ENCODE results near the gene BMP2K.
"Not testable (repeated sequence)": the region's sequence is repeated elsewhere in the genome, so short reads cannot be mapped to it uniquely, and the experiment has no call there.

Gene BMP2K

DNA sequence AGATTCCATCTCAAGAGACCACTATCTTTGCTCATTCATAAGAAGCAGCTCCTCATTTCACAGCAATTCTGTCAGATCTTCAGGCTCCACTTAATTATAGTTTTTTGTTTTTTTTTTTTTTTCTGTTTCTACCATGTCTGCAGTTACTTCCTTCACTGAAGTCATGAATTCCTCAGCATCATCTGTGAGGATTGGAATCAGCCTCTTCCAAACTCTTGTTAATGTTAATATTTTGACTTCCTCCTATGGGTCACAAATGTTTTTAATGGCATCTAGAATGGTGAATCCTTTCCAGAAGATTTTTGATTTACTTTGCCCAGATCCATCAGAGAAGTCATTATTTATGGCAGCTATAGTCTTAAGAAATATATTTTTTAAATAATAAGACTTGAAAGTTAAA, 53.1 kb downstream of the BMP2K start:
- DNase-seq (ENCODE audit: insufficient read length, low spot score), result no peak
- TF ChIP-seq POLR2AphosphoS5 (IDR thresholded peaks at IDR 0.05; ENCODE audit: low read depth, low read length), result no peak
- FAIRE-seq, result no peak

DNA sequence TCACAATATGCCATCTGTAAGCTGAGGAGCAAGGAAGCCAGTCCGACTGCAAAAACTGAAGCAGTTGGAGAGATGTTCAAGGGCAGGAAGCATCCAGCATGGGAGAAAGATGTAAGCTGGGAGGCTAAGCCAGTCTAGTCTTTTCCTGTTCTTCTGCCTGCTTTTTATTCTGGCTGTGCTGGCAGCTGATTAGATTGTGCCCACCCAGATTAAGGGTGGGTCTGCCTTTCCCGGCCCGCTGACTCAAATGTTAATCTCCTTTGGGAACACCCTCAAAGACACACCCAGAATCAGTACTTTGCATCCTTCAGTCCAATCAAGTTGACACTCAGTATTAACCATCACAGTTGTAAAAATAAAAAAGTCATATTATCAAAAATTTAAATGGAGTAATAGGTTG, 63.5 kb downstream of the BMP2K start:
- not testable (repeated sequence) for DNase-seq (ENCODE audit: insufficient read length, low spot score); FAIRE-seq

DNA sequence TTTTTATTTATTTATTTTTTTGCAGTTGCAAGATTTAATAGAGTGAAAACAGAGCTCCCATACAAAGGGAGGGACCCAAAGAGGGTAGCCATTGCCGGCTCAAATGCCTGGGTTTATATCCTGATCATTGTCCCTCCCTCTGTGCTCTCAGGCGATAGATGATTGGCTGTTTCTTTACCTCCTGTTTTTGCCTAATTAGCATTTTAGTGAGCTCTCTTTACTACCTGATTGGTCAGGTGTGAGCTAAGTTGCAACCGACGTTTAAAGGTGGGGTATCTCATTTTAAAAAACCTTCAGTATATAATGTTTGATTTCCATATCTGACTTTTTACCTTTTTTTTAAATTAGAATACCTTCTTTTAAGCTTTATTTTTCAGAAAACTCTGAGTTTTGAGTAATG, 64.1 kb downstream of the BMP2K start:
- FAIRE-seq; DNase-seq (ENCODE audit: insufficient read length, low spot score): not testable (repeated sequence)

DNA sequence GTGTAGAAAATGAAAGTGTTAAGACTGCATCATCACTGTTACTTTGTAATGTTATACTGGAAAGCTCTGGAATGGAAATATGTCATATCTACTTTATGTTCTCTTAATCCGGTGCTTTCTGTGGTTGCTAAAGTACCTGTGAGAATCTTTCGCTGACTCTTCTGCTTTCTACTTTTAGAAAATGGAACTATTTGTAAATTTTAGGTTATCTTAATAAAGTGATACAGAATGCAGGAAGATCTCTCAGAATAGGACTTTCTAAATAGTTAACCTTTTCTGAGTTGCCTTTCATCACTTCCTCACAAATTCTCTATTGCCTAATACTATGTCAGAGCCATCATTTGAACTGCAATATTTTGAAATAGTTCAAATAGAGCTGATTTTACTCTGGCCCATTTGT, 69.3 kb downstream of the BMP2K start:
- TF ChIP-seq POU2F2 (IDR thresholded peaks at IDR 0.05; ENCODE audit: low read depth, low read length) (no peak), SPI1 (IDR thresholded peaks at IDR 0.05; ENCODE audit: low read depth, low read length) (peak; percentile 34; the same call in 1 of the 2 replicates), TAF1 (IDR thresholded peaks at IDR 0.05; ENCODE audit: low read depth, low read length) (no peak), POLR2AphosphoS5 (IDR thresholded peaks at IDR 0.05; ENCODE audit: low read depth, low read length) (no peak), PAX5 (IDR thresholded peaks at IDR 0.05; ENCODE audit: insufficient read depth, low read length, severe bottlenecking) (no peak), POLR2A (IDR thresholded peaks at IDR 0.05; ENCODE audit: low read depth, low read length) (no peak)
- DNase-seq (ENCODE audit: insufficient read length, low spot score) (no peak), FAIRE-seq (peak; percentile 28)

DNA sequence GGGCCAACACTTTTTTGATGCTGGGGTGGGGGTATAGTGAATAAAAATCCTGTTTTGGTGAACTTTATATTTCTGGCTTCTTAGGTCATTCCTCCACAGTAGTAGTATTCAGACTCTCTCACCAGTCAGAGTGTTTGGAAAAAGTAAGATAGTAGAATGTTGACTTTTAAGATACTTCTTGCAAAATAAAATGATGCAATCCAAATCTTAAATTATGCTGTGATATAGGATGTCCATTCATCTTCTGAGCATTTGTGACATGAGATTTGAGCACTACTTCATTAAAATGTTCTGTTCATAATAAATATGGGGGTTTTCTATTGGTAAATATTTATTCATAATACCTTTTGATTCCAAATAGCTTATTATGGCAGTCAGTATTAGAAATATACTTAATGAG, 70.1 kb downstream of the BMP2K start:
- no peak for FAIRE-seq
- TF ChIP-seq POU2F2 (IDR thresholded peaks at IDR 0.05; ENCODE audit: low read depth, low read length) (no peak), PAX5 (IDR thresholded peaks at IDR 0.05; ENCODE audit: insufficient read depth, low read length, severe bottlenecking) (no peak), POLR2AphosphoS5 (IDR thresholded peaks at IDR 0.05; ENCODE audit: low read depth, low read length) (no peak), SPI1 (IDR thresholded peaks at IDR 0.05; ENCODE audit: low read depth, low read length) (no peak), TAF1 (IDR thresholded peaks at IDR 0.05; ENCODE audit: low read depth, low read length) (no peak), POLR2A (IDR thresholded peaks at IDR 0.05; ENCODE audit: low read depth, low read length) (no peak)
- no peak for DNase-seq (ENCODE audit: insufficient read length, low spot score)

DNA sequence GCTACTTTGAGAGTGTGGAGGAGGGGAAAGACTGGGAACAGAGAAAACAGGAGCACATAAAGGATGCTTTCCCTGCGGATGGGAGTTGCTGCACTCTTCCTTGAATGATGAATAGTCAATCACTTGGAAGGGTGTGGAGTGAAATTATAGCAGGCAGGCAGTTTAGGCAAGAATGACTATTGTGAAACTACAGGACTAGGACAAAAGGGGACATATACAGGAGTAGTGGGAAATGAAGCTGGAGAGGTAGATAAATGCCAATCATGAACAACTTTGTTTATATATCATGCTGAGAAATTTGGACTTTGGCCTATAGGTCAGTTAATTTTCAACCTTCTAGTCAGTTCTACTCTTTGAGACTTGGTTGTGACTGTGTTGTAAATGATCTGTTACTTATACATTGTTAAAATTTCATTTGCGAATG, 86.2 kb downstream of the BMP2K start:
- DNase-seq (ENCODE audit: insufficient read length, low spot score) (no peak), FAIRE-seq (peak; percentile 67)
- TF ChIP-seq PAX5 (IDR thresholded peaks at IDR 0.05; ENCODE audit: insufficient read depth, low read length, severe bottlenecking) (no peak), POLR2A (IDR thresholded peaks at IDR 0.05; ENCODE audit: low read depth, low read length) (no peak), SPI1 (IDR thresholded peaks at IDR 0.05; ENCODE audit: low read depth, low read length) (no peak), TAF1 (IDR thresholded peaks at IDR 0.05; ENCODE audit: low read depth, low read length) (no peak), POLR2AphosphoS5 (IDR thresholded peaks at IDR 0.05; ENCODE audit: low read depth, low read length) (no peak), POU2F2 (IDR thresholded peaks at IDR 0.05; ENCODE audit: low read depth, low read length) (no peak)

DNA sequence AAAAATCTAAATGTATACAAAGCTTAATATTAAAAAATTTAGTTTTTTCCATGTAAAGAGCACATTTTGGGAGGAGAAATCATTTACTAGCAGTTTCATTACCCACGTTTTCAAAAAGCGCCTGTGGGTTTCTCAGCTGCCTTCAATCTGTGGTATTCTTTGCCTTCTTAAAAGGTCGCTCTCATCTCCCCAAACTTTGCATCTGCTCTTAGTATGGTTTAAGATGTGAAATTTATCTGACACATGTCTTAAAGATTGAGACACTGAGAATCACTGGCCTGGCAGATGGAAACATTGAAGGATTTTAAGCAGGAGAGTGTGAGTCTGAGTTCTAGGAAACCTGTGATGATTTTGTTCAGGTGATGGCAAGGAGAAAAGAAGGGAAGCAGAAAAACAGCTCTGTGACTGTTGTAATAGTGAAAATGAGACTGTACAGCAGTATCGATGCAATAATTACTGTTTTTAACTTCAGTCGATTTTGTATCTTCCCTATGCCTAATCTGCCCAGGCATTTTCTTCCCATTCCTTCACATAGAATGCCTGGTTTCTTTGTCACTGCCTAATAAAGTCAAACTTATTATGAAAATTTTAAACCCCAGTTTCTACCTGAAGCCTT, 87.2 kb downstream of the BMP2K start:
- DNase-seq (ENCODE audit: insufficient read length, low spot score), result no peak
- FAIRE-seq, result peak; percentile 67
- no peak for TF ChIP-seq POLR2AphosphoS5 (IDR thresholded peaks at IDR 0.05; ENCODE audit: low read depth, low read length)
- no peak for TF ChIP-seq TAF1 (IDR thresholded peaks at IDR 0.05; ENCODE audit: low read depth, low read length)
- TF ChIP-seq PAX5 (IDR thresholded peaks at IDR 0.05; ENCODE audit: insufficient read depth, low read length, severe bottlenecking), result no peak
- TF ChIP-seq POLR2A (IDR thresholded peaks at IDR 0.05; ENCODE audit: low read depth, low read length), result no peak
- no peak for TF ChIP-seq POU2F2 (IDR thresholded peaks at IDR 0.05; ENCODE audit: low read depth, low read length)
- TF ChIP-seq SPI1 (IDR thresholded peaks at IDR 0.05; ENCODE audit: low read depth, low read length), result no peak

DNA sequence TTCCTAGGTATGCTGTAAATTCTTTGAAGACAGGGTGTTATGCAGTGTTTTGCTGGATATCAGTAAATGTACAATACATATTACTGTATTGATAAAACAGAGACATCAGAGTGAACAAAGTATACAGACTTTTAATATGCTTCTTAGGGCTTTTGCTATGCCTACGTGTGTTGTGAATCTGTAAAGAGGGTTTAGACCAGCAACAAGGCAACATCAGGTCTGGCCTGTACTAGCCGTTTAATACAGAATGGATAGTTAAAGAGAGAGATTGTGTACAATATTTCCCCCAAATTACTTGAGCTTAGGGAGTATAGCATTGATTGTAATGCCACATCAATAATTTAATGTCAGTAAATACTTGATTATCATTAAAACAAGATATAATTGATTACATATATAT, 87.8 kb downstream of the BMP2K start:
- FAIRE-seq, result no peak
- DNase-seq (ENCODE audit: insufficient read length, low spot score), result no peak
- no peak for TF ChIP-seq SPI1 (IDR thresholded peaks at IDR 0.05; ENCODE audit: low read depth, low read length)
- no peak for TF ChIP-seq POLR2A (IDR thresholded peaks at IDR 0.05; ENCODE audit: low read depth, low read length)
- no peak for TF ChIP-seq POU2F2 (IDR thresholded peaks at IDR 0.05; ENCODE audit: low read depth, low read length)
- TF ChIP-seq PAX5 (IDR thresholded peaks at IDR 0.05; ENCODE audit: insufficient read depth, low read length, severe bottlenecking), result no peak
- TF ChIP-seq POLR2AphosphoS5 (IDR thresholded peaks at IDR 0.05; ENCODE audit: low read depth, low read length), result no peak
- TF ChIP-seq TAF1 (IDR thresholded peaks at IDR 0.05; ENCODE audit: low read depth, low read length), result no peak

DNA sequence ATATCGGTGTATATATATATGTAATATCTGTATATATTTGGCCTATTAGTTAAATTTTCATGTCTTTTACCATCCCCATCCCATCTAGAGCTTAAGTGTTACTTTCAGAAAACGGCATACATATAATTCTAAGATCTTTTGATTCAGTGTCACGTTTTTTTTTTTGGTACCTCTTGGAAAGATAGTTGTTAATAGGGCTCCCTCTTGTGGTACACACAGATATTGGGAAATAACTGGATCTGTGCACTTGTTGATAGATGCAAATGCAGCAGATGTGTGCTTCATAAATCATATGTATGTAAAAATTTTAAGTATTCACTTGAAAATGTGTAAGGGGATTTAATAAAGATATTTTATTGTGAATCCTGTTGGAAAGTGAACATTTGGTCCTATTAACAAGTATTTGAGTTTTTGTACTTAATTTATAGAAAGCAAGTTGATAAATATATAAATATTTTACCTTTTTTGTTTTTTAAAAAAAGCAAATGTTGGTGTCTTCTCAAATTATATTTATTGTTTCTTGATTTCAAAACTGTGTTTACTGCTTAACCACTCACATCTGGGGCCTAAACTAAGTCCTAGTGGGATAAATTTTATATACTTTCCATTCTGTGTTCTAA, 88.4 kb downstream of the BMP2K start:
- FAIRE-seq (peak; percentile 23), DNase-seq (ENCODE audit: insufficient read length, low spot score) (no peak)
- TF ChIP-seq PAX5 (IDR thresholded peaks at IDR 0.05; ENCODE audit: insufficient read depth, low read length, severe bottlenecking), result no peak
- no peak for TF ChIP-seq TAF1 (IDR thresholded peaks at IDR 0.05; ENCODE audit: low read depth, low read length)
- no peak for TF ChIP-seq POLR2A (IDR thresholded peaks at IDR 0.05; ENCODE audit: low read depth, low read length)
- TF ChIP-seq POU2F2 (IDR thresholded peaks at IDR 0.05; ENCODE audit: low read depth, low read length), result no peak
- TF ChIP-seq SPI1 (IDR thresholded peaks at IDR 0.05; ENCODE audit: low read depth, low read length), result no peak
- no peak for TF ChIP-seq POLR2AphosphoS5 (IDR thresholded peaks at IDR 0.05; ENCODE audit: low read depth, low read length)

DNA sequence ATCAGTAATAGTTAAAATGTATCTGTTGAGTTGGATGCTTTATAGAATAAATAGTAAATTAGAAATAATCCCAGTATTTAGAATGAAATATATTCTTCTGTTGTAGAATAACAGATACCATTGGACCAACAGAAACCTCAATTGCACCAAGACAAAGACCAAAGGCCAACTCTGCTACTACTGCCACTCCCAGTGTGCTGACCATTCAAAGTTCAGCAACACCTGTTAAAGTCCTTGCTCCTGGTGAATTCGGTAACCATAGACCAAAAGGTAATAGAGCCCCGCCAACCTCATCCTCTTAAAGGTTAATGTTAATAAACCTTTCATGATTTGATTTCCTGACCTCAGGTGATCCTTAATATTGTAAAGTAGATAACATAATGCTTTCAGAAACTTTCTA, 89.3 kb downstream of the BMP2K start:
- no peak for DNase-seq (ENCODE audit: insufficient read length, low spot score)
- TF ChIP-seq SPI1 (IDR thresholded peaks at IDR 0.05; ENCODE audit: low read depth, low read length), result no peak
- no peak for TF ChIP-seq POLR2A (IDR thresholded peaks at IDR 0.05; ENCODE audit: low read depth, low read length)
- TF ChIP-seq TAF1 (IDR thresholded peaks at IDR 0.05; ENCODE audit: low read depth, low read length), result no peak
- TF ChIP-seq POU2F2 (IDR thresholded peaks at IDR 0.05; ENCODE audit: low read depth, low read length), result no peak
- no peak for TF ChIP-seq POLR2AphosphoS5 (IDR thresholded peaks at IDR 0.05; ENCODE audit: low read depth, low read length)
- no peak for TF ChIP-seq PAX5 (IDR thresholded peaks at IDR 0.05; ENCODE audit: insufficient read depth, low read length, severe bottlenecking)
- no peak for FAIRE-seq

DNA sequence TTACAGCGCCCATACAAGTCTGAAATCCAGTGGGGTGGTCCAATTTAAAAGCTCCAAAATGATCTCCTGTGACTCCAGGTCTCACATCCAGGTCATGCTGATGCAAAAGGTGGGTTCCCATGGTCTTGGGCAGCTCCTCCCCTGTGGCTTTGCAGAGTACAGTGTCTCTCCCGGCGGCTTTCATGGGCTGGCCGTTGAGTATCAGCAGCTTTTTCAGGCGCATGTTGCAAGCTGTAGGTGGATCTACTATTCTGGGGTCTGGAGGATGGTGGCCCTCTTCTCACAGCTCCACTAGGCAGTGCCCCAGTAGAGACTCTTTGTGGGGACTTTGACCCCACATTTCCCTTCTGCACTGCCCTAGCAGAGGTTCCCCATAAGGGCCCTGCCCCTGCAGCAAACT, 92.6 kb downstream of the BMP2K start:
- not testable (repeated sequence) for DNase-seq (ENCODE audit: insufficient read length, low spot score); FAIRE-seq
